NCI-H1436 treated with DMSO at 0.1 percent for 48 hours (cell line): ENCODE measurements around the gene ZNF326.

Source experiments
- DNase-seq: peaks from one replicate; lab custom pipeline; 2025; lab: John Stamatoyannopoulos, UW

ZNF326 gene

DNA sequence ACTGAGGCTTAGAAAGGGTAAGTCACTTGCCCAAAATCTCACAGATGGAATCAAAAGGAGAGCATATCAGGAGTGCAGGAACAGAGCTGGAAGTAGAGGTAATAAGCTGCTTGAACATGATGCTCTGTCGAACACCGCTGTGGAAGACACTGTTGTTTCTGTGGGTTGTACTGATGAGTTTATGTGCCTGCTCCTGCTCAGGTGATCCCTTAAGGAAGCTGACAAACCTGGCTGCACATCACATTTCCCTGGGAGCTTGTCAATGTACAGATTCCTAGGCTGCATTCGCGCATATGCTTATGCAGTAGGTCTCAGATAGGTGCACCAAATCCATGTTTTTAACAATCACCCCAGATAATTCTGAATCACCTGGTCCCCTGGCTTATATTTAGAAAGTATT is 79.7 kb downstream of the ZNF326 start:
- no peak for DNase-seq

DNA sequence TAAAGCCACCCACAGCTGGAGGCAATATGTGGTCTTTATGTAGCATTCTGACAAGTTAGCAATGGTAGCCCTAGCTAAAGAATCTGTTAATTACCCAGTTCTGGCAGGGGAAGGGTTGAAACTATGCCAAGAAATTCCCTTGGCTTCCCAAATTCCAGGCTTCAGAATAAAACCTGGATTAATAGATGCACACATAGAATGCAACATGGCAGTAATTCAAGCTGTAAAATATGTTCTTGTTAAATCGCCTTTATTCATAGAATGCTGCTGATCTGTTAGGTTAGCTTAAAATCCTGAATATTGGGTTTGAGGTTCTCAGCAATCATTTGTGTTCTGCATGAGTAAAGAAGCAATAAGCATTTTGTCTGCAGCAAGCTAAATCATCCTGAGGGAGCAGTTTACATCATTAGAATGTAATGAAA is 80.1 kb downstream of the ZNF326 start:
- no peak for DNase-seq

DNA sequence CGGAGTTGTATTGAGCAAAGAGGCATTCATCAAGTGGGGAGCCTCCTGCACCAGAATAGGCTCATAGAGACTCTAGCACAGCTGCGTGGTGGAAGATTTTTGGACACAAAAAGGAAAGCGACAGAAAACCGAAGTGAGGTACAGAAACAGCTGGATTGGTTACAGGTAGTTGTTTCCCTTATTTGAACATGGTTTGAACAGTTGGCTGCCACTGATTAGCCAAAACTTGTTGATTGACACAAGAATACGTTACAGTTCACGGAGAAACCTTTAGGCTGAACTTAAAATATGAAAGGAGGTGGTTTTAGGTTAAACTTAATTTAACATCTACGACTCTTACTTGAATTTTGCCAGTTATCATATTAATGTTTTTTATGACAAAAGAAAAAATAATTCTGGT is 89.1 kb downstream of the ZNF326 start:
- DNase-seq = no peak
